D721Med (cell line): Measurements from ENCODE around the gene CCDC15.

ENCODE experiments used
- DNase-seq: peaks from one replicate; pipeline ENCODE4 v3.0.0; 2011; ENCODE audit warnings: low spot score; ENCODE audit not compliant: insufficient read length
- FAIRE-seq: peaks from 2 replicates; lab custom pipeline; 2011; peaks lifted over from hg19 to GRCh38; lab: Jason Lieb, UNC
- TF ChIP-seq, protein P1 (sequence below): IDR thresholded peaks from 2 replicates; pipeline ENCODE4 v1.5.1; 2012; ENCODE audit warnings: mild to moderate bottlenecking, control low read depth; ENCODE audit not compliant: insufficient read depth; ENCODE audit errors: missing control alignments

The CCDC15 gene

DNA sequence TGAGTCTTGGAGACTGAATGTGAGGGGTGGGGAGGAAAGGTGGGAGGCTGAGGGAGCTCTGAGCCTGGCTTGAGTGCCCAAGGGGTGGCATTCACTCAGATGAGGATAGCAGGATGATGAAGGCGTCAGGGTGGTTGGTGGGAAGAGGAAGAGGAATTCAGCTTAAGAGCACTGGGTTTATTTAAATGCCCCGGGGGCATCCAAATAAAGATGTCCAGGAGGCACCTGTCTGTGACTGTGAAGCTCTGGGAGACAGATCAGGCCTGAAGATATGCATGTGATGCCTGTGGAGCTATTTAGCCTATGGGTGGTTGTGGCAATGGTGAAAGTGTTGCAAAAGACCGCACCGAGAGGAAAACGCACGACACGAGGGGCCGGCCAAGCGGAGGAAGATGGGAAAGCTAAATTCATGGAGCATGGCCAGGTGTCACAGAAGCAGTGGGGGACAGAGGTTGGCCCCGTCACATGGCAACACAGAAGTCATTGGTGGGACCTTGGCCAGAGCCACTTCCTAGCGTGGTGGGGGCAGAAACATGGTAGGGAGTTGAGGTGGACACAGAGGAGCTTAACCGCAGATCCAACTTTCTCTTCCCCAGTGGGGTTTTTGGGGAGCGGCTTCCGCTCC is 124.6 kb downstream of the CCDC15 start:
- FAIRE-seq (no peak), DNase-seq (no peak)
- TF ChIP-seq, protein P1, sequence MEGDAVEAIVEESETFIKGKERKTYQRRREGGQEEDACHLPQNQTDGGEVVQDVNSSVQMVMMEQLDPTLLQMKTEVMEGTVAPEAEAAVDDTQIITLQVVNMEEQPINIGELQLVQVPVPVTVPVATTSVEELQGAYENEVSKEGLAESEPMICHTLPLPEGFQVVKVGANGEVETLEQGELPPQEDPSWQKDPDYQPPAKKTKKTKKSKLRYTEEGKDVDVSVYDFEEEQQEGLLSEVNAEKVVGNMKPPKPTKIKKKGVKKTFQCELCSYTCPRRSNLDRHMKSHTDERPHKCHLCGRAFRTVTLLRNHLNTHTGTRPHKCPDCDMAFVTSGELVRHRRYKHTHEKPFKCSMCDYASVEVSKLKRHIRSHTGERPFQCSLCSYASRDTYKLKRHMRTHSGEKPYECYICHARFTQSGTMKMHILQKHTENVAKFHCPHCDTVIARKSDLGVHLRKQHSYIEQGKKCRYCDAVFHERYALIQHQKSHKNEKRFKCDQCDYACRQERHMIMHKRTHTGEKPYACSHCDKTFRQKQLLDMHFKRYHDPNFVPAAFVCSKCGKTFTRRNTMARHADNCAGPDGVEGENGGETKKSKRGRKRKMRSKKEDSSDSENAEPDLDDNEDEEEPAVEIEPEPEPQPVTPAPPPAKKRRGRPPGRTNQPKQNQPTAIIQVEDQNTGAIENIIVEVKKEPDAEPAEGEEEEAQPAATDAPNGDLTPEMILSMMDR, result no peak

DNA sequence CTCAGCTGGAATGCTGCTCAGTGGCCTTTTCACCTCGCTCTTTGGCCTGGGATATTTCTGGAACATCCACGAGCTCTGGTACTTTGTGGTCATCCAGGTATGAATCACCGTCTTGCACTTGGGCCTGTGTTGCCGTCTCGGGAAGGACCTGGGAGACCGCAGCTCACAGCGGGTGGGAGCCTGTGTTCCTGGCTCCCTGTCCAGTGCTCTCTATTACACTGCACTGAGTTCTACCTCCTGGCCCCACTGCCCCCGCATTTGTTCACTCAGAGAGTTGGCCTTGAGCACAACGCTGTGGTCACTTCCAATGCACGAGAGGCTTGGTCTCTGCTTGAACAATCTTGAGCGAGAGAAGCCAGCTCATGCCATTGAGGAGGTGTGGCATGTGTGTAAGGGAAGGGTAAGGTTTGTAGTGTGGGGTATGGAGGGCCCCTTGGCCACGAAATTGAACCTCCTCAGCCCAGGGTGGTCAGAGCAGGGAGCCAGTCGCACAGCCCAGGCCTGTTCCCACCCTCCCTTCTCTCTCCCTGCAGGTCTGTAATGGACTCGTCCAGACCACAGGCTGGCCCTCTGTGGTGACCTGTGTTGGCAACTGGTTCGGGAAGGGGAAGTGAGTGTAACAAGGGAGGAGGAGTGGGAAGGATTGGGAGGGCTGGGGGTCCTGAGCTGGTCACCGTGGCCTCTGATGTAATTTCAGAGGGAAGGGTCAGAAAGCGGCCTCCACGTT is 125.3 kb downstream of the CCDC15 start:
- DNase-seq, result no peak
- no peak for FAIRE-seq
- TF ChIP-seq, protein P1, result no peak

DNA sequence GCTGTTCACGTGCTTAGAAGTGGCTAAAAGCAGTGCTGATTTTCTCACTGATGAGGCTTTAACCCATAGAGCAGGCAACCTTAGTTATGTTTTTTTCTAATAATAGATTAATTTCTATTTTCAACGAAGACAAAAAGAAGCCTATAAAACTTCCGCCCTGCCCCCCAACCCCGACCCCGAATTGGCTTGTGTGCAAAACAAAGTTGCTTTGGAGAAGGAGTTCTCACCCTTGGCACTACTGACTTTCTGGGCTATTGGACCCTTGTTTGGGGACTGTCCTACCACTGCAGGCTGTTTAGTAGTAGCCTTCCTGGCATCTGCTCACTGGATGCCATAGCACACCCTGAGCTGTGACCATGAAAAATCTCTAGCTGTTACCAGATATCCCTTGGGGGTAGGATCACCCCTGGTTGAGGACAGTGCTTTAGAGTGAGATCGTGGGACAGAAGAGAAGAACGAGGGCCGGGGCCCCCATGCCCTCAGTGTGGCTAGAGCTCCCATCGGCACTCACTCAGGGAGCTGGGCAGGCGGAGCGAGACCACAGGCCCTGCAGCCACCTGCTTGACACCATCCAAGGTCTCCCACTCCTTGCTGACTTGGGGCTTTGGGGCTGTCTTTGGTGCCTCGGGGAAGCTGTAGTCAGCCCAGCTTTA is 126.0 kb downstream of the CCDC15 start:
- DNase-seq (no peak), FAIRE-seq (no peak)
- TF ChIP-seq, protein P1, result no peak

DNA sequence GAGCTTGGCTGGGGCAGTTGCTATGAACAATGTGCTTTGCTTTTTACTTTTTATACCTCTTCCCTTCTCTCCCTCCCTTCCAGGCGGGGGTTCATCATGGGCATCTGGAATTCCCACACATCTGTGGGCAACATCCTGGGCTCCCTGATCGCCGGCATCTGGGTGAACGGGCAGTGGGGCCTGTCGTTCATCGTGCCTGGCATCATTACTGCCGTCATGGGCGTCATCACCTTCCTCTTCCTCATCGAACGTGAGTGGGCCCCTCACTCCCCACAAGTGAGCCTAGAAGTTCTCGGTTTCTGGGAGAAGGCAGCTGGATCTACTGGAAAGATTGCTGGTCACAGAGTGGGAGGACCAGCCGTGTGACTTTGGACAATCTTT is 126.5 kb downstream of the CCDC15 start:
- FAIRE-seq, result no peak
- no peak for DNase-seq
- TF ChIP-seq, protein P1, result no peak

DNA sequence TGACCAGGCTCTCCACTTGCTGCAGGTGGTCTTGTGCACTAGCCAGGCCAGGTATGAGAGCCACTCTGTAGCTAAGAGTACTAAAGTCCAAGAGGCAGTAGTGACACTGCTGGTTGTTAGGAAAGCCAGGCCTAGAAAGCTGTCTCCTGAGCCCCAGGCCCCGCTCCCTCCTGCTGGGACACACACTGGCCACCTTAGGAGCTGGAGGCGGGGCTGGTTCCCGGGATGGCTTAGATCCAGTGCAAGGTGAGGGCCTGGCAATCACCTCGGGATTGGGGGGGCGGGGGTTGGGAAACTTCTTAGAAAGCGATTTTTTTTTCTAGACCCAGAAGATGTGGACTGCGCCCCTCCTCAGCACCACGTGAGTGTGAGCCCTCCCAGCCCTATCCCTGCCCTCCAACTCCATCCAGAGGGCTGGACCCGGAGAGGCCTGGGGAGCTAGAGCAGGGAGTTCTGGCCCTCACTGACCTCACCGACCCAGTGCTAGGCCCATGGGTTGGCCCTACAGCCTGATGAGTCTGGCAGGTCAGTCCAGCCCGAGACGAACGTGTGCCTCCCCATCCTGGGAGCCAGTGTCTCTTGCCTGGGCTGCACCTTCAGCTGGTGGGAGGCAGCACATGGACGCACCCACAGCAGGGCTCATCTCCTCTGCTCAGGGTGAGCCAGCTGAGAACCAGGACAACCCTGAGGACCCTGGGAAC is 127.2 kb downstream of the CCDC15 start:
- no peak for DNase-seq
- FAIRE-seq, result no peak
- TF ChIP-seq, protein P1, result no peak

DNA sequence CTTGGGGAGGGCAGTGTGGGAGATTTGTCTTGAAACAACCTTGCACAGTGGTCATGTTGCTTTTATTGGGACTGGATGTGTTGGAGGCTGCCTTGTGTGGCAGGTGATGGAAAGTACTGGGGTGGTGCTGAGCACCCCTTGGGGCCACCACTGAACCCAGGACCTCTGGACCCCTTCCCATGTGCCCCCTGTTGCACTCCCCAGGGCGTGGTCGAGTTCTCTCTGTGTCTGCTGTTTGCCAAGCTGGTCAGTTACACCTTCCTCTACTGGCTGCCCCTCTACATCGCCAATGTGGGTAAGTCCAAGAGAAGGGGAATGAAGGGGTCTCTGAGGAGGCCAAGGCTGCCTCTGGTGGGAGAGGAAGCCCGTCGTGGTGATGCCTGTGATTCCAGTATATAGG is 128.0 kb downstream of the CCDC15 start:
- TF ChIP-seq, protein P1, result no peak
- DNase-seq (no peak), FAIRE-seq (no peak)
